Stimulated activated CD4-positive, alpha-beta T cell treated with anti-CD3 and anti-CD28 coated beads, Interleukin-2, amount 100 ng/mL, for 48 hours (primary cell): ENCODE measurements around the gene HSPA12B.
A peak's percentile ranks its signal among the peaks of the same experiment; 100 is the strongest.

Source experiments
- DNase-seq, 2 donors: peaks; one replicate each; pipeline ENCODE4 v3.0.0-alpha.2; 2020

Gene HSPA12B

DNA sequence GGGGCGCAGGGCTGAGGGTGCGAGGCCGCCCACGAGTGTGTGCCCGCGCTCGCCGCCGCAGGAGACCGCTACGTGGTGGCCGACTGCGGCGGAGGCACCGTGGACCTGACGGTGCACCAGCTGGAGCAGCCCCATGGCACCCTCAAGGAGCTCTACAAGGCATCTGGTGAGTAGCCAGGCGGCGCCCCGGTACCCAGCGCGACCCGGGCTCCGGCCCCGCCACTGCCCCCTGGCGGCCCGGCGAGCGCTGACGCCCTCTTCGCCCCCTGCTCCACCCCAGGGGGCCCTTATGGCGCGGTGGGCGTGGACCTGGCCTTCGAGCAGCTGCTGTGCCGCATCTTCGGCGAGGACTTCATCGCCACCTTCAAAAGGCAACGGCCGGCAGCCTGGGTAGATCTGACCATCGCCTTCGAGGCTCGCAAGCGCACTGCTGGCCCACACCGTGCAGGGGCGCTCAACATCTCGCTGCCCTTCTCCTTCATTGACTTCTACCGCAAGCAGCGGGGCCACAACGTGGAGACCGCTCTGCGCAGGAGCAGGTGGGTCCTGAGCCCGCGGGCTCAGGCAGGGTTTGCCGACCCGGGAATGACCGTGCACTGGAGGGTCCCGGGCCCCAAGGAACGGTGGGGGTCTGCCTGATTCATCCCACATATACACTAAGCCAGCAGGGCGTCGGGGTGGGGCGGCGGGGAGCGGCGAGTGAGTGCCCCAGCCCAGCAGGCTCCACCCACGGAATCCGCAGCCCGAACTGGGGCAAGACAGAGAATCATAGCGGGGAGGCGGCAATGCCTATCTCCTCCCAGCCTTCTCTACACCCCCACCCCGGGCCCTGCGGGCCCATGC is 17.4 kb downstream of the HSPA12B start:
- peak; percentile 39 to 51 for DNase-seq

DNA sequence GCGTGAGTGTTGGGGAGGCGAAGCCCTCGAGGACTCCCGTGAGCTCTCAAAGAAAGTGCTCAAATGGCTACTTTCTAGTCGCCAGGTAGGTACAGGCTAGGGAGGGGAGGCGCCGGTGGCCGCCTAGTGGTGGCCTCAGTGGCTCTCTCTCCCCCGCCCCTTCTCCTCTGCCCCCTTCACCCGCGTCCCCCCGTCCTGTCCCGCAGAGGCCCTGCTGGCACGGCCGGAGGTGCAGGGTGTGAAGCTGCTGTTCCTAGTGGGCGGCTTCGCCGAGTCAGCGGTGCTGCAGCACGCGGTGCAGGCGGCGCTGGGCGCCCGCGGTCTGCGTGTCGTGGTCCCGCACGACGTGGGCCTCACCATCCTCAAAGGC is 18.8 kb downstream of the HSPA12B start:
- DNase-seq = no peak

DNA sequence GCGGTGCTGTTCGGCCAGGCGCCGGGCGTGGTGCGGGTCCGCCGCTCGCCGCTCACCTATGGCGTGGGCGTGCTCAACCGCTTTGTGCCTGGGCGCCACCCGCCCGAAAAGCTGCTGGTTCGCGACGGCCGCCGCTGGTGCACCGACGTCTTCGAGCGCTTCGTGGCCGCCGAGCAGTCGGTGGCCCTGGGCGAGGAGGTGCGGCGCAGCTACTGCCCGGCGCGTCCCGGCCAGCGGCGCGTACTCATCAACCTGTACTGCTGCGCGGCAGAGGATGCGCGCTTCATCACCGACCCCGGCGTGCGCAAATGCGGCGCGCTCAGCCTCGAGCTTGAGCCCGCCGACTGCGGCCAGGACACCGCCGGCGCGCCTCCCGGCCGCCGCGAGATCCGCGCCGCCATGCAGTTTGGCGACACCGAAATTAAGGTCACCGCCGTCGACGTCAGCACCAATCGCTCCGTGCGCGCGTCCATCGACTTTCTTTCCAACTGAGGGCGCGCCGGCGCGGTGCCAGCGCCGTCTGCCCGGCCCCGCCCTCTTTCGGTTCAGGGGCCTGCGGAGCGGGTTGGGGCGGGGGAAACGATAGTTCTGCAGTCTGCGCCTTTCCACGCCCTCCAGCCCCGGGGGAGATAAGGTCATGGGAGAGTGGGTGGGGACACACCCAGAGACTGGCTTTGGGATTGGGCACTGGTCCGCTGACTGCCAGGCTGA is 19.3 kb downstream of the HSPA12B start:
- DNase-seq = peak; percentile 44 to 54

DNA sequence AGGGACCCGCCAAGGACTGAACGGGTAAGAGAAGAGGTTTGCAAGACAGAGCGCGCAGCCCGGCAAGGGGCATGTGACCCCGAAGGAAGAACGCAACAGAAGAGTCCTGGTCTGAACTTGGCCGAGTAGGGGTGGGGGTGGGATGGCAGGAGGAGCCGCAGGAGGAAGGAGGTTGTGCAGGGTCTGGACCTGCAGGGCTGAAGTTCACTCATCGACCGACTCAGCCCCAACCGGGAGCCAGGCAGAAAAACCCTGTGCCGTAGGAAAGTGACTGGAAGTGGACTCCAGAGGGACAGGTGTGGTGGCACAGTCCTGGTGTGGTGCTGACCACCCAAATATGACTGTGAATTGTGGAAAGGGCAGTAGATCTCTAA is 19.9 kb downstream of the HSPA12B start:
- DNase-seq = no peak

DNA sequence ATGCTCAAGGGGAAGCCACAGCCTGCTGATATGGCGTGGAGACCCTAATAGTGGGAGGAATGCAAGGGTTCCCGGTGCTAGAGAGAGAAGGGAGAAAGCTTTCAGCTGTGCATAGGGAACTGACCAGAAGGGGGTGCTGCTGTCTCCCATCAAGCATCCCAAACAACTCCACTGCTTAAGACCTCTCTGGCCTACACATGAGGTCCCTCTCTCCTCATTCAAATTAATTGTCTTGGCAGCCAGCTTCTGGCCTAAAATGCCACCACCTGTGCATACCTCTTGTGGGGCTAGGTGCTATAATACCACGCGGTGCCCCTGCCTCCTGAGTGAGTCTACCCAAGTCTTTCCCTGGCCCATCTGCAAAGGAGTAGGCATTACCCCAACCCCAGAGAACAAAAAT is 20.6 kb downstream of the HSPA12B start:
- peak; percentile 55 to 58 for DNase-seq

DNA sequence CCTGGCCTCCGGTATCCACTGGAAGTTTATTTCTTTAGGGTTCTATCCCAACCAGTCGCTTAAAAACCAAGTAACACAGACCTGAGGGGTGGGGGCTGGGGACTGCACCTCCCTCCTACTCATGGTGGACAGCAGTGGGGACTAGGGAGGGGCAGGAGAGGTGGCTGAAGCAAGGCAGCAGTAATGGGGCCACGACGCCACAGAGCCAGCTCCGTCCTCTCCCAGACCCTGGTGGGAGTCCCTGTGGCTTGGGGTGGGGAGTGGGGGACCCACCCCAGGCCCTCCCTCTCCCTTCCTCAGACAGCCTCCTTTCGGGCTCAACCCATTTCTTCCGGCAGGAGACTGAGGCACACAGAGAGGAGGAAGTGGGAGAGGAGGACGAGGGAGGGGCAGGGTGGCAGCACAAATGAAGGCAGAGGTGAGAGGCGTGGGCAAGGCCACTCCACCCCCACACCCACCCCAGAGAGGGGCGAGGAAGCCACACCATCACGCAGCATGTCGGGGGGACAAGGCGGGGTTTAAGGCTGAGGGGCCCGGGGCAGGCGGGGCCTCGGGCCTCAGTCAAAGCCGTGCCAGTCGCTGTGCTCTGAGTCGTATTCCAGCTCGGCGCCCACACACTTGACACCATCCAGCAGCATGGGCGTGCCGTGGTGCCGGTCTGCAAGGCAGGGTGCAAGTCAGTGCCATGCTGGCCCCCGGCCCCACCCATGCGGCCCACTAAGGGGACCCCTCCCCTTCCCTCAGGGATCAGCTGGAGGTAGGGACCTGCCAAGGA is 21.2 kb downstream of the HSPA12B start:
- no peak for DNase-seq

DNA sequence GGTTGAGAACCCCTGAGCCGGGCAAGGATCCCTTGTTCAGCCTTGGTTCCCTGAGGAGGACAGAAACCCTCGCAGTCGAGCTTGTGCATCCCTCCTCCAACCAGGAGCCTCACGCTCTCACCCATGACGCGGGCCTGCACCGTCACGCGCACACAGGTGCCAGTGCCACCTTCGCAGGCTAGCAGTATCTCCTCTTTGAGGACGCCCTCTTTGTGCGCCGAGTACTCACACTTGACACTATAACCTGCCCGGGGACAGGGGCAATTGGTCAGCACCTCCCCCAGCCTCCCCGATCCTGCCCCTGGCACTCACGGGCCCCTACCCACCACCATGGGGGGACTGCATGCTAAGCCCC is 21.8 kb downstream of the HSPA12B start:
- no peak for DNase-seq

DNA sequence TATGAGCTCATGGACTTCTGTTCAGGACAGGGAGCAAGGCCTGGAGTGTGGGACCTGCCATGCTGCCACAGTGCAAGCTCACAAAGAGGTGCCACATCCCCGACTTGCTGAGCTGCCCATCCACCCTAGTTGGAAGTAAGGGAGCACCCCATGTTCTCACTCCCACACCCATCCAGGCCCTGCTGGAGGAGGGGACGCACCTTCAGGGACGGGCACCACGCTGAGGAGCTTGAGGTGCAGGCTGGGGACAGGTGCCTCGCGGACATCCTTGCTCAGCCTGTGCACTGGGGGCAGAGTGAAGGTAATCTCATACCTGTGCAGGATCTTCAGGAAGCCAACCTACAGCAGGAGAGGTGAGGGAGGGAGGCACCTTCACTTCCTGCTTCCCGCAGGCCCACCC is 22.8 kb downstream of the HSPA12B start:
- DNase-seq = no peak

DNA sequence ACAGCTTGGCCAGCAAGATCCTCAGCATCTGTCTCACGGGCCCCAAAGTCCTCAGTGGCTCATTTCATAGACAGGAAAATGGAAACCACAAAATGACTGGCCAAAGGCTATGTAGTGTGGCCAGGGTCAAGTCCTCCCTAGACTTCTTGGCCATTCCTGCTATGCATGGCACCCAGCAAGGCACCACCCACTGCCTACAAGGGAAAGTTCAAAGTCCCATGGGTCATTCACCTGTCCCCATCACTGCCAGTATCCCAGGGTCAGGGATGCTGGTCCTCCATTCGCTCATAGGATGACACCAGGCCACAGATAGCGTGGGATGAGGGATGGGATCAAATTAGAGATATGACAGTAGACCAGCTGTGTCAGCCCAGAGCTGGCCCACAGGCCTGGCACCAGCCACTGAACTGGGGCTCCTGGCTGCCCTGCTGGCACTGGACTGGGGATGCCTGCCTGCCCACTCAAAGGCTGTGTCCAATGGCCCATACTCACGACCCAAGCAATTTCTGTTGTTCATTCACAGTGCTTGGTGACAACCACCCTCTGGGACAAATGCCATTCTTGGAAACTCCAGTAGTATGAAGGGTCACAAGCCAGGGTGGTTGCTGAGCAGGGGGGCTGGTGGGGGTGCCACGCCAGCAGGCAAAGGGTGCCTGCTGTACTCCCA is 23.5 kb downstream of the HSPA12B start:
- DNase-seq = no peak

DNA sequence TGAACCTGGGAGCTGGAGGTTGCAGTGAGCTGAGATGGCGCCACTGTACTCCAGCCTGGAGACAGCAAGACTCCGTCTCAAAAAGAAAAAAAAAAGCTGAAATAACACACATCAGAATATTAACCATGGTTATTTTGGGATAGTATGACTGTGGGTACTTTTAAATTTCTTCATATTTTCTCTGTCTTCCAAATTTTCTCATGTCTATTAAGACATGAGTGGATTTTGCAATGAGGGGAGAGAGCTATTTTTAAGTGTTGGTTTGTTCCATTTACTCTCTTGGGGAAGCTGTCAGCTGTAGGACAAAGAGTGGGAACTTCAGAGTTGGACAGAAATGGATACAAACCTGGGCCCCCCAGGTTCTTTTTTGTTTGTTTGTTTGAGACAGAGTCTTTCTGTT is 24.8 kb downstream of the HSPA12B start:
- DNase-seq = no peak

DNA sequence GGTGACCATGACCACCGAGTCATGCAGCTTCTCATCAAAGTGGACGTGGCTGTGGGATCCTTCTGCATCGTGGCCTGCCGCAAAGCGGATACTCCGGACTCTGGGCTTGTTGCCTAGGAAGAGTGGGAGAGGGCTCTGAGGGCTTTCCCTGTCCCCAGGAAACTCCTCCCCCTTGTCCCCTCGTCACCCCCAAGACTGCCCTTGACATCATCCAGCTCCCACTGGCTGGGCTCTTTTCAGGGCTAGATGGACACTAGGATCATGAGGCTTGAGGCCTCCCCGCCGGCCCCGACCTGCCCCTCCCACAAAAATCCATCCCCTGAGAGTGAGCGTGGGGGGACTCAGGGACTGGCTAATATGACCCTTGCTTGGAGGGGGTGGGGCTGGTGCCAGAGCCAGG is 26.1 kb downstream of the HSPA12B start:
- no peak for DNase-seq

DNA sequence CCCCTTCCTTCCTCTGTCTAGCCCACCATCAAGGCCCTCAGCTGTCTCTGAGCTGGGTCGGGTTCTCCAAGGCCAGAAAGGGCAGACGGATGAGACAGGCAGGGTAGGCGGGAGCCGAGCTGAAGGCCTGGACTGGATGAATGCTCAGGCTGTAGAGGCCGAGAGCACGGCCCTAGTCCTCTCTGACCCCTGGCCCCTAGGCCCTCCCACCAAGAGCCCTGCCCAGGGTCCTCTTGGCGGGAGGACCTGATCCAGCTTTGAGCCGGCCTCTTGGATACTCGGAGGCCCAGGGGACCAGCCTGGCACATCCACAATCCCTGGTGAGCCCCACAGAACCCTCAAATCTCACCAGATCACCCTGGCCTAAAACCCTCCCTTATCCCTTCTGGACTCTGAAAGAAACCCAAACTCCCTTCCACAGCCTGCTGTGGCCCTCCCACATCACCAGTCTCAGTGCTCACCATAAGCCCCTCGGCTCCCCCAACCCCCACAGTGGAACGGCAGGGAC is 26.9 kb downstream of the HSPA12B start:
- DNase-seq = no peak

DNA sequence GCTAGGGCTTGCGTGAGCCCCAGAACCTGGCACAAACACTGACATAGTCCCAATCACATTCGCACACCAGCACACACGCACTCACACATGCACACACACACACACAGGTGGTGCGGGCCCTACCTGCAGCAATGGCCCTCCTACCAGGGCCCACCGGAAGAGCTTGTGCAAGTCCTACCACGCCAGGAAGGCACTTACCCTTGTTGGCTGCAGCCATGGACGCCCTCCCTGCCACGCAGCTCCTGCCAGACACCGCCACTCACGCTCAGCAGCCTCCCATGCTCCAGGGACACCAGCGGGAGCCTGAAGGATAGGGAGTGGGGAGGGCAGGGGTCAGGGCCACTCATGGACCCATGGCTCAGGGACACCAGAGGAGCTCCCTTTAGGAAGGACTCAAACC is 27.4 kb downstream of the HSPA12B start:
- no peak for DNase-seq

DNA sequence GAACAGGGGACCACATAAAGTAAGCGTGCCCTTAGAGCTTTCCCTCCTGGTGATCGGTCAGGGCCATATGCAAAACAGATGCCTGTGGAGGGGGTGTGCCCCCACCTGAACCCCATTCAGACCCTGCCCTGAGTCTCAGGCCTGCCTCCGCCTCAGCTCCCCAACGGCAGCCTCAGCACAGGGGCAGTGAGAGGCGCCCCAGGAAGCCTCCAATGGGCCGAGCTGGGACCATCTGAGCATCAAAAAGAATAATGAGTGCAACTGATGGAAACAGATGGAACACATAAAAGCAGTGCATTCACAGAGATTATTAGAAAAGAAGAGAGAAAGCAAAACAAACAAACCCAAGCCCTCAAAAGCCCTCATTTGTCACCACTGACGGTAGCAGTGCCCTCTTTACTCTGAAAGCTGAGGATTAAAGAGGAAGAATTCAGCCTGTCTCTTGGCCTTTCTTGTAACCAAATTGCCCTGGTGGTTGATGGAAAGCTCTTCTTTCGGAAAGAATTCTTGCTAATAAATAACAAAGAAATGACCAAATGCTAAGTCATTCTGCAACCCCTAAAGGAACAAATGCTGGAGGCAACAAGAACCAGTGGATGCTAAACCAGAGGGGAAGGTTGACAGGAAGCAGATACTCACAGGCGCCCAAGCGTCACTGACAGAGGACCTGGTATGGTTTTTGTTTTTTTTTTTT is 28.3 kb downstream of the HSPA12B start:
- DNase-seq = no peak

DNA sequence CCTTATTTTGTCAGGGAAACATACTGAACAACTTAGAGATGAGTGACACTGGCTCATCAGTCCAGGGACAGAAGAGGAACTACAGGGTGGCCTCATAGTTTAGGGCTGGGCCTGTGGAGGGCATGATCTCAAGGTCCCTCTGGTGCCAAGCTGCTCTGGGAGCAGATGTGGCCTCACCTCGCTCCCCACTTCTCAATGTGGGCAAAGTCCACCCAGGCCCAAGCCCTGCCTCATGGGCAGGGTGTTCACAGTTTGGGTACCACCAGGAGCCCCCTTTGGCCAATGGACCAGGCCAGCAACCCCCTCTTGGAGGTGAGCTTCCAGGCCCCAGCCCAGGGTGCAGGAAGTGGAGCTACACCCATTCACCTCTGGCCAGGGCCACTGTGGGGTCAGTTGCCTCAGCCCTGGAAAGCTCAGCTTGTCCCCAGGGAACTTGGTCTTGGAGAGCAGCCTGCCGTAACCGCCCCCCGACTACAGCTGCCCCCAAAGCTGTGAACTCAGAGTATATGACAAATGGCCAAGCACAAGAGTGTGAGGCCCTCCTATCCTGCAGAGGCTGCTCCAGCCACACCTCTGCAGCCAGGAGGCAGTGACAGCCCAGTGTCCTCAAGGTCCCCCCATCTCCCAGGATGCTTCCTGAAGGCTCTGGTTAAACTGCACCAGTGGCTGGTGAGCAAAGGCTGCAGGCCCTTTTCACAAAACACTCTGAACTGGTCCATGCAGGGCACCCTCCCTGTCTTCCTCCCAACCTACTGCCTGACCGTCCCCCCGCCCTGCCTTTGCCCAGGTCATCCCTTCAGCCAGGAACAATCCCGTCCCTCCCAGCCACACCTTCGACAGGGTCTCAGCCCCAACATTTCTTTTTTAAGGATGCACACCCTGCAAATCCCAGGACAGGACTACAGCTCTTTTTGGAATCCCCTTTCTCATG is 31.5 kb downstream of the HSPA12B start:
- DNase-seq = no peak

DNA sequence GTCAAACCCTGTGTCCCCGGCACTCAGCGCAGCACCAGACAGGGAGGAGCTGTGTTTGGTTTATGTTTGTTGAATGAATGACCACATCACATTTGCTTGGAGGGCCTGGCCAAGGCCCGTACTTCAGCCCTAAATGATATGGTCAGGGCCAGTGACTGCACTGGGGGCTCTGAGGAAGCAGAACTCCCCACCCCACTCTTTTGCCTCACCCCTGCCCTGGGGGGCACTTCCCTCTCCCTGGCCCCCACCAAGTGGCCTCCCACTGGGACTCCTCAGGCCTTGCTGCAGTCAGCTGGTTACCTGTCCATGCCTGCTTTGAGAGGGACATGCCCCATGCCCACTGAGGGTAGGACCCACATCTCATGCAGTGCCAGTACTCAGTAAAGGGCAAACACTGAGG is 32.2 kb downstream of the HSPA12B start:
- no peak for DNase-seq

DNA sequence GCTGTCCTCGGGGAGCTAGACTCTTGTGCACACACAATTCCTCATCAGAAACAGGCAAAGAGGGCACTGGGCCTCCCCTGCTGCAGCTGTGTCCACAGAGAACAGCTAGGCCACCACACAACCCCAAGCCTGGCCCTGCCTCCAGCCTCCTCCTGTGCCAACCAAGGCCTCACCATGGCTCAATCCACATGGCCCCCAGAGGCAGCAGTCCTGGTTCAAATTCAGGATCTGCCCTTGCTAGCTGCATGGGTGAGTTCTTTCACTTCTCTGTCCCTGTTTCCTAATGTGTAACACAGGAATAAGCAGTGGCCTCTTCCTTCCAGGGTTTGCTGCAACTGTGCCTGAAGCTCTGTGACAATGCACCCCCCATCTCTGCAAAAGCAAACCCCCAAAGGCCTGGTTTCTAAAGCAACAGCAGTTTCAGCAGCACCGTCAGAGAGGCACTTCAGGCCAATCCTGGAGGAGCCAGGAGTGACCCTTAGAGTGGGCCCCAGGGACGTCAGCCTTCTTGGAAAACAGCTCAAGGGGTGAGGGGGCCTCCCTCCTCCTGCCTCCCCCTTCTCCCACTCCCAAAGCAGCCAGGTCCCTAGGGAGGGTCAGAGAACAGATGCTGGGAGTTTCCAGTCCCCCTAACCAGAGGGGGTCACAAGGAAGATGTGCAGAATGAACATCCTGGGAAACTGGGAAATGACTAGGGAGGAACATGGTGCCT is 32.8 kb downstream of the HSPA12B start:
- DNase-seq = no peak

DNA sequence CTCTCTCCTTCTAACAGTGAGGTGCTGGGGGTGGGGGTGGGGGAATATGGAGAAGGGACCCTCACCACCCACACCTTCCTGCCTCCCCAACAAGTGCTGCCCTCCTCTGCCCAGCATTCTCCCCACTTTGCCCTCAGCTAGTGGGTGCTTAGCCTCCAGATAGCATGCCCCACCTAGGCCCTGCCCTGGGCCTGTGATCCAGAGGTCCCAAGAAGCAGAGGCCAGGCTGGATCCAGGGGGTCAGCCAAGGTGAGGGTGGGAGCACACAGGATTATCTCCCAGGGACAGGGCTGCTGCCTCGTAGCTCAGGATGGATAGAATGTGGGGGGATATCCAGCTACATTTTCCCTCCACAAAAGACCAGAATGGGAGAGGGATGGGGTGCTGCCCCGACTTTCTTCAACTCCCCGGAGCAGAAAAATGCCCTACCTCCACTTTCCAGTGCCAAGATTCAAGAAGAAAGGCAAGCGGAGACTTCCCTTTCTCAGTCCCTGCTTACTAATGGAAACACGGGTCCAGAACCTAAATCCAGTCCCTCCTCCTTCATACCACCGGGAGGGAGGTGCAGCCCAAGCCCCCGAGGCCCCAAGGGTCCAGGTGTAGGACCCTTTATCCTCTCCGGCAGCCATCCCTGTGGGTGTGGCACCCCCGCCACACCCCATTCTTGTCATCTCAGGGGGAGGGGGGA is 34.1 kb downstream of the HSPA12B start:
- DNase-seq = no peak

DNA sequence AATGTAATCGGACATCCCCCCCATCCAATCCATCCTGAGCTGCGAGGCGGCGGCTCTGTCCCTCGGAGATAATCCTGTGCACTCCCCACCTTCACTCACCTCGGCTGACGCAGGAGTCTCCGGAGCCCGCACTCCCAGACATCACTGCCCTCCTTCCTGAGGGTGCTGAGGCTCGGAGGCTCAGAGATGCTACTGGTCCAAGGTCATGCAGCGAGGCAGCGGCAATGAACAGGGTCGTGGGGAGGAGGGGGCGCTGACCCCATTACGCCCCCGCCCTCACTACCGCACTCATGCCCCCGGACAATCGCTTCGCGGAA is 34.6 kb downstream of the HSPA12B start:
- DNase-seq = no peak
